Cardiac muscle cell (in vitro differentiated cells and primary cell): ENCODE data around the gene ABTB2. TPM values are rescaled to one million over a fixed set of nuclear protein-coding genes. Genes with fewer than 3 reads are reported as not detected.

Experiments
- DNase-seq, 2 donors: peaks; one replicate each; pipeline versions ENCODE4 v3.0.0 to v3.0.0-alpha.2; 2010 to 2017; ENCODE audit warnings: low read depth in 1 of 2, low spot score in 1 of 2
- H3K27ac ChIP-seq: fragments of 200-600 bp; sonication (generic); 2 replicates; pipeline ENCODE4 v1.5.1; 2016
- H3K27me3 ChIP-seq: fragments of 200-600 bp; sonication (generic); 2 replicates; pipeline ENCODE4 v1.6.0; 2016; ENCODE audit warnings: control low read depth
- H3K36me3 ChIP-seq: fragments of 200-600 bp; sonication (generic); 2 replicates; pipeline ENCODE4 v1.5.1; 2016; ENCODE audit warnings: control low read depth
- H3K4me1 ChIP-seq: fragments of 200-600 bp; sonication (generic); 2 replicates; pipeline ENCODE4 v1.8.1; 2017; ENCODE audit warnings: low read depth, mild to moderate bottlenecking, mixed run types
- H3K4me3 ChIP-seq: fragments of 200-600 bp; sonication (generic); 2 replicates; pipeline ENCODE4 v1.5.1; 2016; ENCODE audit warnings: mild to moderate bottlenecking
- H3K9me3 ChIP-seq: fragments of 200-600 bp; sonication (generic); 2 replicates; pipeline ENCODE4 v1.5.1; 2017; ENCODE audit warnings: low read depth, mild to moderate bottlenecking, control low read depth
- polyA plus RNA-seq: library from polyadenylated mRNA; unstranded; fragments of >200 nt; fragmentation: Nextera tagmentation; extraction: Ambion mirVana; gene quantifications from 2 replicates; pipeline ENCODE4 v1.2.1, GENCODE V29; 2016
- total RNA-seq: library from RNA; depleted of rRNA; stranded (reverse); fragments of >200 nt; gene quantifications from 2 replicates; pipeline ENCODE4 v1.2.3, GENCODE V29; 2016
- TF ChIP-seq, protein P1 (sequence below): IDR thresholded peaks from 2 replicates; pipeline ENCODE4 v1.5.1; 2012; ENCODE audit warnings: low read depth, mild to moderate bottlenecking, low read length

The ABTB2 gene
- total and polyA plus RNA-seq, 2 experiments from 2014 or later = 29.0 to 61.3 TPM

DNA sequence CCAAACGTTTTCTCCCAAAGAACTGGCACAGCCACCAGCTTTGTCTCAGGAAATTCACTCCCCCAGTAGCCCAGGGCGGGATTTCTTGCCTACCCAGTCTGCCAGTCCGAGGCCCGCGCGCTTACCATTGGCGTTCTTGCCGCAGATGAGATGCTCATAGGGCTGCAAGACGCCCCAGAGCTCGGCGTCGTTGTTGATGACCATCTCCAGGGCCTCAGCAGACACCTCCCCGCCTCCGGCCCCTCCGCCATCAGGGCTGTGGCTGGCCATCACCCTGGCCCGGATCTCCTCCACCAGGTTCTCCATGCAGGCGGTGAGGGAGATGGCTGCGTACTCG, 1.3 kb downstream of the ABTB2 start:
- no peaks in the 10 kb centered on the region for H3K36me3 ChIP-seq
- TF ChIP-seq, protein P1, sequence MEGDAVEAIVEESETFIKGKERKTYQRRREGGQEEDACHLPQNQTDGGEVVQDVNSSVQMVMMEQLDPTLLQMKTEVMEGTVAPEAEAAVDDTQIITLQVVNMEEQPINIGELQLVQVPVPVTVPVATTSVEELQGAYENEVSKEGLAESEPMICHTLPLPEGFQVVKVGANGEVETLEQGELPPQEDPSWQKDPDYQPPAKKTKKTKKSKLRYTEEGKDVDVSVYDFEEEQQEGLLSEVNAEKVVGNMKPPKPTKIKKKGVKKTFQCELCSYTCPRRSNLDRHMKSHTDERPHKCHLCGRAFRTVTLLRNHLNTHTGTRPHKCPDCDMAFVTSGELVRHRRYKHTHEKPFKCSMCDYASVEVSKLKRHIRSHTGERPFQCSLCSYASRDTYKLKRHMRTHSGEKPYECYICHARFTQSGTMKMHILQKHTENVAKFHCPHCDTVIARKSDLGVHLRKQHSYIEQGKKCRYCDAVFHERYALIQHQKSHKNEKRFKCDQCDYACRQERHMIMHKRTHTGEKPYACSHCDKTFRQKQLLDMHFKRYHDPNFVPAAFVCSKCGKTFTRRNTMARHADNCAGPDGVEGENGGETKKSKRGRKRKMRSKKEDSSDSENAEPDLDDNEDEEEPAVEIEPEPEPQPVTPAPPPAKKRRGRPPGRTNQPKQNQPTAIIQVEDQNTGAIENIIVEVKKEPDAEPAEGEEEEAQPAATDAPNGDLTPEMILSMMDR = no peak
- H3K4me3 ChIP-seq = peak overlapping the region; percentile 84
- H3K27ac ChIP-seq = no peak overlapping the region
- no peaks in the 10 kb centered on the region for H3K9me3 ChIP-seq
- peak; percentile 39 to 60 for DNase-seq
- peaks cover 6% of the 10 kb centered on the region for H3K27me3 ChIP-seq
- H3K4me1 ChIP-seq = peaks cover 18% of the 10 kb centered on the region

DNA sequence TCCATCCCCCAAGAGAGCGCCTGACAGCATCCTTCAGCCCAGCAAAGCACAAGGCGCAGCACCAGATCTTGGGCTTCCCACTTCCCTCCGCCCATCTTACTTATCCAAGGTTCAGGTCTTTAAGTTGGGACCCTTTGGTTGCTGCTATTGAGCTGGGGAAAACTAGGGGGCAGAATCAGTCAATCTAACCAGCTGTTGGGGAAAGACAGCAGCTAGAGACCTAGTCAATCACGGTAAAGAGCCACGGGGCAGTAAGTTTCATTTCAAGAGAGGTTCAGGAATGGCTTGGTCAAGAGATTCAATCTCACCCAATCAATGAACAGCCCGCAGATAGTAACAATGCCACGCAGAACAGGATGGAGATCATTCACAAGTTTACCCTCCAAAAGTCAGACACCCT, 1.7 kb downstream of the ABTB2 start:
- DNase-seq = no peak
- Histone ChIP-seq H3K4me1 (peaks cover 18% of the 10 kb centered on the region), H3K9me3 (no peaks in the 10 kb centered on the region), H3K27ac (no peak overlapping the region), H3K27me3 (peaks cover 6% of the 10 kb centered on the region), H3K4me3 (peak overlapping the region; percentile 84), H3K36me3 (no peaks in the 10 kb centered on the region)
- TF ChIP-seq, protein P1 = no peak

DNA sequence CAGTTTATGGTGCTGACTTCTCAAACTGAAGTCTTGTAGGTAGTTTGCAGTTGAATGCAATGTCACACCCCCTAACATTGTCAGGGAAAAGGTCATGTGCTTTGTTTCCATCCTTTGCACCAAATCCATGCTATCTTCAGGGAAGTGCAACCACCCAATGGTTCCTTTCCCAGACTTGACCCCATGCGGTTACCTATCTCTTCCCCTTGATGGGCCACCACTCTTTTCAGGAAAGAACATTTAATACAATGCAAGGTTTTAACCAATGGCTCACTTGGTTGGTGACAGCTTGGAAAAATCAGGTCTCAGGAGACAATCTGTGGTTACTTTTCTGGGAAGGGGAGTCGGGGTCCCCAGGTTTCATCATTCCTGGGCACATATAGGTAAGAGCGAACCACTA, 2.1 kb downstream of the ABTB2 start:
- H3K9me3 ChIP-seq = no peaks in the 10 kb centered on the region
- peaks cover 18% of the 10 kb centered on the region for H3K4me1 ChIP-seq
- TF ChIP-seq, protein P1 = no peak
- H3K27me3 ChIP-seq = peaks cover 3% of the 10 kb centered on the region
- peak overlapping the region; percentile 84 for H3K4me3 ChIP-seq
- DNase-seq = no peak
- no peaks in the 10 kb centered on the region for H3K36me3 ChIP-seq
- H3K27ac ChIP-seq = no peak overlapping the region

DNA sequence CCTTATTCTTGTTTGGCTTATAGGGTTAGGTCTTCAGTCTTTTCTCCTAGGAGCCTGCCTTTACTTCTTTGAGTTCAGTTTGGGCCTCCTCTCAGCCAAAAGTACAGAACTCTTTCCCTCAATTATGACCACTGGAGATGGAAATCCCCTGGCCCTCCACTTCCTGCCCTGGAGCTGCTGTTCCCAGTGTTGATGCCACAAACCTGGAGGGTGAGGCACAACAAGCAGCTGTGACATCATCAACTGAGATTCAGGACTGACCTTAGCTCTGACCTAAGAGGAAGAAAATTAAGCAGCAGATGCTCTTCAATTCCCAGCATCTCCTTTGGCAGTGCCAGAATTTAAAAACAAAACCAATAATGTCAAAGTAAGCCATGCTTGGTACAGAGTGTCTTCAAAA, 3.0 kb downstream of the ABTB2 start:
- Histone ChIP-seq H3K27ac (no peak overlapping the region), H3K4me3 (peak overlapping the region; percentile 84), H3K36me3 (no peaks in the 10 kb centered on the region), H3K9me3 (no peaks in the 10 kb centered on the region), H3K4me1 (peaks cover 18% of the 10 kb centered on the region), H3K27me3 (no peaks in the 10 kb centered on the region)
- TF ChIP-seq, protein P1 = no peak
- DNase-seq = no peak

DNA sequence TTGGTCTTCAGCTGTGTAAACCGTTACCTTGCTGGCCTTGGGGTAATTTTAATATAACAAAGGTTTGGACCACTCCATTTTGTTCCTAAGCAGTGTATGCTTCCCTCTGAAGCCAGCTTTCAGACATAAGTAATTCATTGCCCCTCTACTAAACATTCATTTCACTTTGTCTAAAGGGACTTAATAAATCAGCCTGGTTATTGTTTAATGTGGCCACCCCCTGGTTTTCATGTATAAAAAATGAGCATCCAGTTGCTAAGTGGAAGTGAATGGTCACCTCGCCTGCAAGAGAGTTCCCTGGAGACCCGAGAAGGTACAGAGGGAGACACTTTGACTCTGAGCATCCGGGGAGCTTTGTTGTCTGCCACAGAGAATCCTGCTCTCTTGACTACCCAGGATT, 3.9 kb downstream of the ABTB2 start:
- no peaks in the 10 kb centered on the region for H3K36me3 ChIP-seq
- no peak overlapping the region for H3K4me3 ChIP-seq
- TF ChIP-seq, protein P1 = no peak

More for the DNA sequence above, 3.9 kb downstream of the ABTB2 start:
- Histone ChIP-seq H3K9me3 (no peaks in the 10 kb centered on the region), H3K27ac (no peak overlapping the region), H3K4me1 (peaks cover 23% of the 10 kb centered on the region), H3K27me3 (no peaks in the 10 kb centered on the region)
- no peak for DNase-seq
